ELF-1 (cell line): ENCODE results near the gene PDLIM7.
"Not testable (repeated sequence)": the region's sequence is repeated elsewhere in the genome, so short reads cannot be mapped to it uniquely, and the experiment has no call there.

Experiments used
- DNase-seq: peaks from one replicate; pipeline ENCODE4 v3.0.0-alpha.2; 2016; ENCODE audit warnings: low read depth, low spot score

The PDLIM7 gene

GRCh38 chr5:177491983-177492746 is 5.2 kb downstream of the PDLIM7 start:
- no peak for DNase-seq

DNA sequence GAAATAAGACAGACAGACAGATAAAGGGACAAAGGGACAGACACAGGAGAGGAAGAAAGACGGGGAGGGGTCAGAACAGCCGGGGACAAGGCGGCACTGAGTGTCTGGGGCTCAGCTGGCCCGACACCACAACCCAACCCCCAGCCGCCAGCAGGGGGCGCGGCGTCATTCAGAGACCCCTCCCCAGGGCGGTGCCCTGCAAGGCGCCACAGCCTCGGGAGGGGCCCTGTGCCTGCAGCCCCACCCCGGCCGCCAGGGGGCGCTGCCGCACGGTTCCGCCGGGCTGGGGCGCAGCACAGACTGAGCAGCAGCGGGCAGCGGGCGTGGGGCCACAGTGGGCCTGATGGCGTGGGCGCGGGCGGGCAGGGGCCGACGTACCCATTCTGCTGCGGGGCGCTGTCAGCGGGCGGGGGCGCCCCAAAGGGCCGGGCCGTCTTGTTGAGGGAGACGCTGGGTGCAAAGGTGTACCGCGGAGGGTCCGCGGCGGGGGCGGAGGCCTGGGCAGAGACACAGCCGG is 5.9 kb downstream of the PDLIM7 start:
- DNase-seq, result peak; percentile 95

DNA sequence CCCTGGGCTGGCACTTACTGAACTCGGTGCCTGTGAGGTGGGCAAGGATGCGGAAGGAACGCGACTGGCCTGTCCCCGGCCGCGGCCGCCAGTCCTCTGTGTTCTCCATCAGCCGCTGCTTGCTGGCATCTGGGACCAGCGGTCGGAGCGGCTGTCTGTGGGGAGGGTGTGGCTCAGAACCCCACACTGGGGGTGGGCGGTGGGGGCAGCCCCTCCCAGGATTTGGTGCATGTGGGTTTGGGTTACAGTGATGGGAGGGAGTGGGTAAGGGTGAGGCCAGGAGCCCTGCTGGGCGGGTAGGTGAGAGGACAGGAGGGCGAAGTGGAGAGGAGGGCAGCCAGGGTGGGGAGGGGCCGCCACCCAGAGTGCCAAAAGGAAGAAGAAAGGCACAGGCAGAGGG is 6.4 kb downstream of the PDLIM7 start:
- DNase-seq, result no peak

- no peak for DNase-seq
These were observed 7.0 kb downstream of the PDLIM7 start for GRCh38 chr5:177490311-177490991.

GRCh38 chr5:177489119-177489716 is 8.2 kb downstream of the PDLIM7 start:
- no peak for DNase-seq

DNA sequence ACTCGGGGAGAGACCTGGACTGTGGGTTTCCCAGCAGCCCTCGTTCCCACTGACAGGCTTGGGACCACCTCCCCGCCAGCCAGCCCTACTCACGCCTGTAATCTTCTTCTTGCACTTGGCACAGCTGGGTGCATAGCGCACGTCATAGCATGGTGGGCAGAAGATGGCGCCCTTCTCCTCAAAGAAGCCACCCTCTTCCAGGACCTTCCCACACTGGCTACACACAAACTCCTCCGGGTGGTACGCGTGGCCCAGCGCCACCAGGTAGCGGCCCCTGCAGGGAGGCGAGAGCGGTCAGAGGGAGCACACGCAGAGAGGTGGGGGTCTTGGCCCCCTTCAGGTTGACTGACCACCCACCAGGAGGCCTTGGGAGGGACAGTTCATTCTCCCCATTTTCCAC is 9.4 kb downstream of the PDLIM7 start:
- DNase-seq, result no peak

DNA sequence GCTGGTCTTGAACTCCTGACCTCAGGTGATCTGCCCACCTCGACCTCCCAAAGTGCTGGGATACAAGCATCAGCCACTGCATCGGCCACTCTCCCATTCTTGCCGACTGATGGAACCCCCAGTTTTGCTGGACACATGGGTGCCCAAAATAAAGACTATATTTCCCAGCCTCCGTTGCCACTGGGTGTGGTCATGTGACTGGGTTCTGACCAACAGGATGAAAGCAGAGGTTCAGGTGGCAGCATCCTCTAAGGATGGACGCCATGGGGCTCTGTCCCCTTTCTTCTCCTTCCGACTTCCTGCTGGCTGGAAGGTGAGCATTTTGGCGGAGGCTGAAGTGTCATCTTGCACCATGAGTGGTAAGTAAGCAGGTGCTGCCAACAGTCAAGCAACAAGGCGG is 10.3 kb downstream of the PDLIM7 start:
- DNase-seq, result no peak

- no peak for DNase-seq
These were observed 11.1 kb downstream of the PDLIM7 start for GRCh38 chr5:177486256-177486655.

- not testable (repeated sequence) for DNase-seq
These were observed 11.7 kb downstream of the PDLIM7 start for GRCh38 chr5:177485753-177486152.

DNA sequence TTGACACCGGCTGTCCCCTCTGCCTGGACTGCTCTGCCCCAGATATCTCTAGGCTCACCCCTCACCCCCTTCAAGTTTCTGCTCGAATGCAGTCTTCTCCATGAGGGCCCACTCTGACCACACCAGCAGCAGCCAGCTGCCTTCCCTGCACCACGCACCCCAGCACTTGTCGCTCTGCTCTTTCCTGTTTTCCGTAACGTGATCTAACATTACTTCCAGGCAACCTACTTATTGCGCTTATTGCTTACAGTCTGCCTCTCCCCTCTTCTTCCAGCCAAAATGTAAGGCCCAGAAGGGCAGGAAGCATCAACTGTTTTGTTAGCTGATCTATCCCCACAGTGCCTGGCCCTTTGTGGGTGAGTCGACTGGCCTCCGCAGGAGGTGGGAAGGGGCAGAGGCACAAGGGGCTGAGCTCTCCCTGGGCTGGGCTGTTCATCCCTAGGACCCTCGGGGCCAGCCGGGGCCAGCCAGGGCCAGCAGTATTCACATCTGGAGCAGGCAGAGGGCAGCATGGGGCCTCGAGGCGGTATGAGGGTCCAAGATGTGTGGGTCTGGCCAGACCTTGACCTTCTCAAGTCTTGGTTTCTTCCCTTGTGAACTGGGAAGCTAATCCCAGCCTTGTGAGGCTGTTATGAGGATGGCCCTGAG is 12.4 kb downstream of the PDLIM7 start:
- DNase-seq, result no peak

- DNase-seq, result no peak
These were observed 13.2 kb downstream of the PDLIM7 start for GRCh38 chr5:177483994-177484901.

DNA sequence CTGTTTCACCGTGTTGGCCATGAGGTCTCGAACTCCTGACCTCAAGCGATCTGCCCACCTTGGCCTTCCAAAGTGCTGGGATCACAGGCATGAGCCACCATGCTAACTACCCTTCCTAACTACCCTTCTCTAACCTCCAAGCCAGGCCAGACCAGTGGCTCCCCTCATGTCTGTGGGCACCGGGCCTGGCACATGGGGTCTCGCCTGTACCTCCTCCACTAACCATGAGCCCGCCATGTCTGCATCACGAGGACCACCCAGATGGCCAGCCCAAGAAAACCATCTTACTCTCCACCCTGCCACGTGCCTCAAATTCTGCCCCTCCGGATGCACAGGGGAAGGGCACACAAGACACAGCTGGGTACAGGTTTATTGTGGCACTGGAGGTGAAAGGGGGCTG is 14.4 kb downstream of the PDLIM7 start:
- DNase-seq, result no peak

DNA sequence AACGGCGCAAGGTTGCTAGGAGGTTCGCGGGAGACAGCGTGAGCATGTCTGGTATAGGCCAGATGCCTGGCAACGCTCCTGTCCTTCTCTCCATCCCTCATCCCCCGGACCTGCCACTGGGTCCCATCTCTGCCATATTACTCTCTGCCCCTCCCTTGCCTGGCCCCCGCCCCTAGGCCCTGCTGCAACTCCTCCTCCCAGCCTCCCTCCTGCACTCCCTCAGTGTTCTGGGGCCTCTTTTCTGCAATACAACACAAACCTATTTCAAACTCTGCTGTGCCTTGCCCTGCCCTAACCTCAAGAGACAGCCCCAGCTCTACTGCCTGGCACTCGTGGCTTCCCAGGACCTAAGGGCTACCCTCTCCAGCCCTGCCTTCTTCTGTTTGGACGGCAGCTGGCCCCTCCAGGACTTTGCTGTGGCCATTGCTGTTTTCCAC is 15.0 kb downstream of the PDLIM7 start:
- DNase-seq, result no peak

DNA sequence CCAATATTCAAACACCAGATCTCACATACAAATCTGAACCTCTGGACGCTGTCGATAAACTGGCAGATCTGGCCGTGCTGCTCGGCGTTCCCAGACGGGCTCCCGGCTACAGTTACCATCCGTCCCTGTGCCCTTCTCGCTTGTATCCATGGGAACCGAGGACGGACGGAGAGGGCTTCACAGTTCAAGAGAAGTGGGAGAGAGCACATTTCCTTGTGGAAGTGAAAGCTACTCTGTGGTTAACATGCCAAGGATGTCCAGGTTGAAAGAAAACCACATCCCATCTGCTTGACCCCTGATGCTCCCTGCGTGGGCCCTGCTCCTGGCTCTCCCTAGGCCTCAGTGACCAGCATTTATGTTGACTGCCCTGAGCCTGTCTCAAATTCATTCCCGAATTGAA is 17.6 kb downstream of the PDLIM7 start:
- DNase-seq, result no peak

- DNase-seq, result no peak
These were observed 18.4 kb downstream of the PDLIM7 start for GRCh38 chr5:177478711-177479646.

DNA sequence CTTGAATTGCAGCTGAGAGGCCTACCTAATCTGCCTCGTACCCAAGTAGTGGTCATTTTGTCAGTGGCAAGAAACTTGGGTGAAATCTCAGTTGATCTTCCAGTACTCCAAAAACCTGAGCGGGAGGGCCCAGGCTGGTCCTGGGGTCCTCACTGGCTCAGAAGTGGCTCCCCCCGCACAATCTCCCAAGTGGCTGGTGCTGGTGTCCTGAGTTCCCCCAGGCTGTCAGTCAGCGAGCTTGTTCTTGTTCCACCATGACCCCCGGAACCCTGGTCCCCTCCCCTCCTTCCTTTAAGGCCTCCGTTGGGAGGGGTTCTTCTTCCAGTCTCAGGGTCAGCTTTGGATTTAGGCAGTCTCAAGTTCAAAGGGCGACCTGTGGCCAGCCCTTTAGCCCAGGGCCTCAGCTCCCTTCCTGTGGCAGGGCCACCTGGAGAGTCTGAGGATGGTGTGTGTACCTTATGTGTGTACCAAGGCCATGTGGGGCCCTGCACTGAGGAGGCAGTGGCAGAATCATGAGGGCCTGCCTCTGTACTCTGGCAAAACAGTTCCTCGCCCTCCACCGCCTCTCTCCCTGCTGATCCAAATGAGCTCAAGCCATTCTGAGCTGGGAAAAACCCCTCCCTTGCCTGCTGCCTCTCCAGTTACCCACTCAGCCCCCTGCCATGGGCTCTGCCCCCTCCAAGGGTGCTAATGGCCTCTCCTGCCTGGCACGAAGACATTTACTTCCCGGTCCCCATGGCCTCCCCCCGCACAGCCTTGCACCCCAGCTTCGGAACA is 19.5 kb downstream of the PDLIM7 start:
- no peak for DNase-seq

GRCh38 chr5:177476531-177477233 is 20.7 kb downstream of the PDLIM7 start:
- DNase-seq, result peak; percentile 73
